ENCODE results near the gene ADARB2. TPM values are rescaled to one million over a fixed set of nuclear protein-coding genes. Genes with fewer than 3 reads are reported as not detected.

The ADARB2 gene
- total and polyA plus RNA-seq, 2 experiments from 2014 or later: 2.0 to 5.0 TPM

- Mint-ChIP-seq H3K36me3 (ENCODE audit: low read depth) (no peaks in the 10 kb centered on the region), H3K4me1 (peaks cover 48% of the 10 kb centered on the region), H3K27me3 (ENCODE audit: insufficient read depth, low read depth, poor library complexity) (peaks cover 25% of the 10 kb centered on the region), H3K27ac (no peak overlapping the region), H3K4me3 (no peak overlapping the region), H3K9me3 (no peaks in the 10 kb centered on the region)
- no peaks in the 10 kb centered on the region for H3K9me2 ChIP-seq (ENCODE audit: insufficient read depth)
- H4K20me1 ChIP-seq (replicated peaks; ENCODE audit: insufficient read depth): no peaks in the 10 kb centered on the region; the same call in 1 of the 2 replicates
- DNase-seq (ENCODE audit: low spot score) (no peak), ATAC-seq (no peak)
- no peak overlapping the region for H3K4me3 ChIP-seq
- H3K79me2 ChIP-seq (replicated peaks; ENCODE audit: insufficient read depth): no peaks in the 10 kb centered on the region
- no peak for TF ChIP-seq EZH2phosphoT487 (IDR thresholded peaks at IDR 0.05; ENCODE audit: unreplicated experiment)
- no peak for TF ChIP-seq POLR2AphosphoS5 (IDR thresholded peaks at IDR 0.05; ENCODE audit: low read depth)
- no peak for TF ChIP-seq CTCF (conservative IDR thresholded peaks at IDR 0.05; ENCODE audit: low read depth in 2 of 2)
- TF ChIP-seq JUNB (IDR thresholded peaks at IDR 0.05; ENCODE audit: unreplicated experiment): no peak
- TF ChIP-seq NANOG (IDR thresholded peaks at IDR 0.05; ENCODE audit: borderline replicate concordance): no peak
- no peak for TF ChIP-seq EZH2 (IDR thresholded peaks at IDR 0.05; ENCODE audit: low read depth, unreplicated experiment)
- TF ChIP-seq CREB1 (CRISPR knock-in tag; IDR thresholded peaks at IDR 0.05; ENCODE audit: low read depth): no peak
- no peak for TF ChIP-seq ETS1 (IDR thresholded peaks at IDR 0.05)
- TF ChIP-seq, protein P1, sequence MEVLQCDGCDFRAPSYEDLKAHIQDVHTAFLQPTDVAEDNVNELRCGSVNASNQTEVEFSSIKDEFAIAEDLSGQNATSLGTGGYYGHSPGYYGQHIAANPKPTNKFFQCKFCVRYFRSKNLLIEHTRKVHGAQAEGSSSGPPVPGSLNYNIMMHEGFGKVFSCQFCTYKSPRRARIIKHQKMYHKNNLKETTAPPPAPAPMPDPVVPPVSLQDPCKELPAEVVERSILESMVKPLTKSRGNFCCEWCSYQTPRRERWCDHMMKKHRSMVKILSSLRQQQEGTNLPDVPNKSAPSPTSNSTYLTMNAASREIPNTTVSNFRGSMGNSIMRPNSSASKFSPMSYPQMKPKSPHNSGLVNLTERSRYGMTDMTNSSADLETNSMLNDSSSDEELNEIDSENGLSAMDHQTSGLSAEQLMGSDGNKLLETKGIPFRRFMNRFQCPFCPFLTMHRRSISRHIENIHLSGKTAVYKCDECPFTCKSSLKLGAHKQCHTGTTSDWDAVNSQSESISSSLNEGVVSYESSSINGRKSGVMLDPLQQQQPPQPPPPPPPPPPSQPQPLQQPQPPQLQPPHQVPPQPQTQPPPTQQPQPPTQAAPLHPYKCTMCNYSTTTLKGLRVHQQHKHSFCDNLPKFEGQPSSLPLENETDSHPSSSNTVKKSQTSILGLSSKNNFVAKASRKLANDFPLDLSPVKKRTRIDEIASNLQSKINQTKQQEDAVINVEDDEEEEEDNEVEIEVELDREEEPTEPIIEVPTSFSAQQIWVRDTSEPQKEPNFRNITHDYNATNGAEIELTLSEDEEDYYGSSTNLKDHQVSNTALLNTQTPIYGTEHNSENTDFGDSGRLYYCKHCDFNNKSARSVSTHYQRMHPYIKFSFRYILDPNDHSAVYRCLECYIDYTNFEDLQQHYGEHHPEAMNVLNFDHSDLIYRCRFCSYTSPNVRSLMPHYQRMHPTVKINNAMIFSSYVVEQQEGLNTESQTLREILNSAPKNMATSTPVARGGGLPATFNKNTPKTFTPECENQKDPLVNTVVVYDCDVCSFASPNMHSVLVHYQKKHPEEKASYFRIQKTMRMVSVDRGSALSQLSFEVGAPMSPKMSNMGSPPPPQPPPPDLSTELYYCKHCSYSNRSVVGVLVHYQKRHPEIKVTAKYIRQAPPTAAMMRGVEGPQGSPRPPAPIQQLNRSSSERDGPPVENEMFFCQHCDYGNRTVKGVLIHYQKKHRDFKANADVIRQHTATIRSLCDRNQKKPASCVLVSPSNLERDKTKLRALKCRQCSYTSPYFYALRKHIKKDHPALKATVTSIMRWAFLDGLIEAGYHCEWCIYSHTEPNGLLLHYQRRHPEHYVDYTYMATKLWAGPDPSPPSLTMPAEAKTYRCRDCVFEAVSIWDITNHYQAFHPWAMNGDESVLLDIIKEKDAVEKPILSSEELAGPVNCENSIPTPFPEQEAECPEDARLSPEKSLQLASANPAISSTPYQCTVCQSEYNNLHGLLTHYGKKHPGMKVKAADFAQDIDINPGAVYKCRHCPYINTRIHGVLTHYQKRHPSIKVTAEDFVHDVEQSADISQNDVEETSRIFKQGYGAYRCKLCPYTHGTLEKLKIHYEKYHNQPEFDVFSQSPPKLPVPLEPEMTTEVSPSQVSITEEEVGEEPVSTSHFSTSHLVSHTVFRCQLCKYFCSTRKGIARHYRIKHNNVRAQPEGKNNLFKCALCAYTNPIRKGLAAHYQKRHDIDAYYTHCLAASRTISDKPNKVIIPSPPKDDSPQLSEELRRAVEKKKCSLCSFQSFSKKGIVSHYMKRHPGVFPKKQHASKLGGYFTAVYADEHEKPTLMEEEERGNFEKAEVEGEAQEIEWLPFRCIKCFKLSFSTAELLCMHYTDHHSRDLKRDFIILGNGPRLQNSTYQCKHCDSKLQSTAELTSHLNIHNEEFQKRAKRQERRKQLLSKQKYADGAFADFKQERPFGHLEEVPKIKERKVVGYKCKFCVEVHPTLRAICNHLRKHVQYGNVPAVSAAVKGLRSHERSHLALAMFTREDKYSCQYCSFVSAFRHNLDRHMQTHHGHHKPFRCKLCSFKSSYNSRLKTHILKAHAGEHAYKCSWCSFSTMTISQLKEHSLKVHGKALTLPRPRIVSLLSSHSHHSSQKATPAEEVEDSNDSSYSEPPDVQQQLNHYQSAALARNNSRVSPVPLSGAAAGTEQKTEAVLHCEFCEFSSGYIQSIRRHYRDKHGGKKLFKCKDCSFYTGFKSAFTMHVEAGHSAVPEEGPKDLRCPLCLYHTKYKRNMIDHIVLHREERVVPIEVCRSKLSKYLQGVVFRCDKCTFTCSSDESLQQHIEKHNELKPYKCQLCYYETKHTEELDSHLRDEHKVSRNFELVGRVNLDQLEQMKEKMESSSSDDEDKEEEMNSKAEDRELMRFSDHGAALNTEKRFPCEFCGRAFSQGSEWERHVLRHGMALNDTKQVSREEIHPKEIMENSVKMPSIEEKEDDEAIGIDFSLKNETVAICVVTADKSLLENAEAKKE (CRISPR knock-in tag; IDR thresholded peaks at IDR 0.05): no peak
- no peak for TF ChIP-seq REST (IDR thresholded peaks at IDR 0.05; ENCODE audit: unreplicated experiment)
- TF ChIP-seq ZNF114 (CRISPR knock-in tag; IDR thresholded peaks at IDR 0.05): no peak
- TF ChIP-seq STAT1 (IDR thresholded peaks at IDR 0.05; ENCODE audit: unreplicated experiment): no peak
- TF ChIP-seq ZNF331 (CRISPR knock-in tag; IDR thresholded peaks at IDR 0.05; ENCODE audit: low read depth): no peak
- H2AFZ ChIP-seq: no peak overlapping the region
- H3K4me2 ChIP-seq: no peak overlapping the region
- H3K27ac ChIP-seq (ENCODE audit: low read depth): no peak overlapping the region
- H3K4me1 ChIP-seq (ENCODE audit: insufficient read depth): peaks cover 14% of the 10 kb centered on the region
- no peaks in the 10 kb centered on the region for H3K27me3 ChIP-seq (ENCODE audit: insufficient read depth)
- H3K36me3 ChIP-seq (ENCODE audit: insufficient read depth): no peaks in the 10 kb centered on the region
- H3F3A ChIP-seq (replicated peaks; ENCODE audit: low read depth): no peaks in the 10 kb centered on the region
Measured at GRCh38 chr10:1610986-1611770, 126.1 kb downstream of the ADARB2 start.
